Skeletal muscle cell (primary cell): ENCODE results near the gene LPCAT4.
"Not testable (repeated sequence)": the region's sequence is repeated elsewhere in the genome, so short reads cannot be mapped to it uniquely, and the experiment has no call there.

Experiments used
- DNase-seq: peaks from one replicate; pipeline ENCODE4 v3.0.0-alpha.2; 2010; ENCODE audit warnings: low read depth
- H3K4me3 ChIP-seq: 2 replicates; pipeline ENCODE4 v1.5.1; 2011; ENCODE audit warnings: low read depth, mild to moderate bottlenecking, control low read depth, low read length, moderate library complexity

LPCAT4 gene

GRCh38 chr15:34367101-34368081, at the start of gene LPCAT4:
LPCAT4 (minus strand) TSS chr15:34367196; CDS start chr15:34367100, 96 bp downstream.
- peak; percentile 47 for DNase-seq
- H3K4me3 ChIP-seq: peak within 1 kb of the TSS; percentile 96

- not testable (repeated sequence) for DNase-seq, H3K4me3 ChIP-seq
Observed at GRCh38 chr15:34409511-34409910, 42.5 kb upstream of the LPCAT4 start.

- DNase-seq, H3K4me3 ChIP-seq: not testable (repeated sequence)
Observed at GRCh38 chr15:34408973-34409372, 42.0 kb upstream of the LPCAT4 start.

- DNase-seq, H3K4me3 ChIP-seq: not testable (repeated sequence)
Observed at GRCh38 chr15:34403899-34404298, 36.9 kb upstream of the LPCAT4 start.

- not testable (repeated sequence) for H3K4me3 ChIP-seq, DNase-seq
Observed at GRCh38 chr15:34403160-34403598, 36.2 kb upstream of the LPCAT4 start.

- H3K4me3 ChIP-seq, DNase-seq: not testable (repeated sequence)
Observed at GRCh38 chr15:34397637-34398259, 30.8 kb upstream of the LPCAT4 start.

- not testable (repeated sequence) for H3K4me3 ChIP-seq, DNase-seq
Observed at GRCh38 chr15:34392981-34393380, 26.0 kb upstream of the LPCAT4 start.

GRCh38 chr15:34389594-34390086, 22.6 kb upstream of the LPCAT4 start:
- not testable (repeated sequence) for DNase-seq, H3K4me3 ChIP-seq

GRCh38 chr15:34381829-34382521, 15.0 kb upstream of the LPCAT4 start:
- H3K4me3 ChIP-seq, DNase-seq: not testable (repeated sequence)

- not testable (repeated sequence) for H3K4me3 ChIP-seq, DNase-seq
Observed at GRCh38 chr15:34380491-34380890, 13.5 kb upstream of the LPCAT4 start.

GRCh38 chr15:34376856-34377255, 9.9 kb upstream of the LPCAT4 start:
- no peak overlapping the region for H3K4me3 ChIP-seq
- DNase-seq: no peak

GRCh38 chr15:34375541-34375940, 8.5 kb upstream of the LPCAT4 start:
- H3K4me3 ChIP-seq, DNase-seq: not testable (repeated sequence)

GRCh38 chr15:34374816-34375215, 7.8 kb upstream of the LPCAT4 start:
- no peak overlapping the region for H3K4me3 ChIP-seq
- no peak for DNase-seq

GRCh38 chr15:34373951-34374350, 7.0 kb upstream of the LPCAT4 start:
- no peak for DNase-seq
- H3K4me3 ChIP-seq: no peak overlapping the region

- DNase-seq: no peak
Observed at GRCh38 chr15:34370643-34371042, 3.6 kb upstream of the LPCAT4 start.

GRCh38 chr15:34370129-34370528, 3.1 kb upstream of the LPCAT4 start:
- DNase-seq: no peak
- no peak overlapping the region for H3K4me3 ChIP-seq

More at GRCh38 chr15:34370643-34371042, 3.6 kb upstream of the LPCAT4 start:
- no peak overlapping the region for H3K4me3 ChIP-seq

GRCh38 chr15:34366271-34367065, 528 bp downstream of the LPCAT4 start:
- peak overlapping the region; percentile 96 for H3K4me3 ChIP-seq
- DNase-seq: no peak

- peak overlapping the region; percentile 96 for H3K4me3 ChIP-seq
- no peak for DNase-seq
Observed at GRCh38 chr15:34365836-34366235, 1.2 kb downstream of the LPCAT4 start.
